ENCODE measurements around the gene PPIA. TPM values are rescaled to one million over a fixed set of nuclear protein-coding genes. Genes with fewer than 3 reads are reported as not detected.
"Not testable (repeated sequence)": the region's sequence is repeated elsewhere in the genome, so short reads cannot be mapped to it uniquely, and the experiment has no call there.

PPIA gene
- total RNA-seq, 1 experiment from 2014 or later = 2,836 TPM

- Histone ChIP-seq H3K4me3 (replicated peaks in 1 of 2; ENCODE audit: low read depth in 1 of 2, low read length in 2 of 2) (no peak overlapping the region), H3K9me3 (ENCODE audit: control insufficient read depth in 1 of 2, insufficient read depth in 1 of 2, low read depth in 1 of 2, low read length in 2 of 2) (peaks cover 0 to 5% of the 10 kb centered on the region in 2 experiments; a peak in 1 of 4 replicates), H3K9ac (ENCODE audit: low read length) (no peak overlapping the region), H3K27me3 (ENCODE audit: insufficient read depth, low read length) (no peaks in the 10 kb centered on the region), H2AFZ (ENCODE audit: low read depth, low read length, poor library complexity, severe bottlenecking) (no peak overlapping the region), H3K36me3 (ENCODE audit: control insufficient read depth in 1 of 2, insufficient read depth in 2 of 2, low read length in 2 of 2) (no peaks in the 10 kb centered on the region), H3K27ac (ENCODE audit: low read depth, low read length) (no peak overlapping the region), H3K4me2 (ENCODE audit: low read length) (no peak overlapping the region), H3K4me1 (ENCODE audit: control insufficient read depth in 1 of 2, insufficient read depth in 2 of 2, low read length in 2 of 2) (no peaks in the 10 kb centered on the region), H3K79me2 (ENCODE audit: insufficient read depth, low read length) (no peaks in the 10 kb centered on the region), H3K9me2 (ENCODE audit: insufficient read depth) (no peaks in the 10 kb centered on the region), H4K20me1 (ENCODE audit: insufficient read depth) (no peaks in the 10 kb centered on the region)
- no peak for DNase-seq (ENCODE audit: low read depth, low spot score)
- intact Hi-C loops (cut with micrococcal nuclease) = no loop called here
- ChIA-PET CTCF (no interaction called here), POLR2A (no interaction called here), RAD21 (ENCODE audit: low non-redundant PET in 1 of 2, low total read pairs in 2 of 2, uncharacterized antibody in 2 of 2, unreplicated experiment in 2 of 2) (no interaction called here)
- TF ChIP-seq ELF1 (IDR thresholded peaks at IDR 0.05; ENCODE audit: borderline replicate concordance, low read depth) = no peak
- TF ChIP-seq RAD21 (IDR thresholded peaks at IDR 0.05; ENCODE audit: low read depth) = no peak
- TF ChIP-seq EZH2phosphoT487 (IDR thresholded peaks at IDR 0.05; ENCODE audit: borderline replicate concordance) = no peak
- no peak for TF ChIP-seq SP1 (IDR thresholded peaks at IDR 0.05; ENCODE audit: low read depth)
- no peak for TF ChIP-seq POLR2AphosphoS5 (IDR thresholded peaks at IDR 0.05; ENCODE audit: low read depth, low read length)
- TF ChIP-seq JUND (IDR thresholded peaks at IDR 0.05) = no peak
- TF ChIP-seq CBX3 (IDR thresholded peaks at IDR 0.05; ENCODE audit: low read depth) = no peak
- TF ChIP-seq YY1 (IDR thresholded peaks at IDR 0.05; ENCODE audit: extremely low read depth, insufficient replicate concordance, low read depth, low read length) = no peak
- TF ChIP-seq MAX (IDR thresholded peaks at IDR 0.05) = no peak
- TF ChIP-seq EGR1 (IDR thresholded peaks at IDR 0.05; ENCODE audit: low read depth) = no peak
- TF ChIP-seq CEBPB (IDR thresholded peaks at IDR 0.05; ENCODE audit: low read depth) = no peak
- no peak for TF ChIP-seq FOSL1 (IDR thresholded peaks at IDR 0.05; ENCODE audit: low read depth)
- no TSS peak for BruUV-seq (replicated peaks)
- ATAC-seq = no peak
Observed at GRCh38 chr7:44784364-44784763, 12.1 kb upstream of the PPIA start.

DNA sequence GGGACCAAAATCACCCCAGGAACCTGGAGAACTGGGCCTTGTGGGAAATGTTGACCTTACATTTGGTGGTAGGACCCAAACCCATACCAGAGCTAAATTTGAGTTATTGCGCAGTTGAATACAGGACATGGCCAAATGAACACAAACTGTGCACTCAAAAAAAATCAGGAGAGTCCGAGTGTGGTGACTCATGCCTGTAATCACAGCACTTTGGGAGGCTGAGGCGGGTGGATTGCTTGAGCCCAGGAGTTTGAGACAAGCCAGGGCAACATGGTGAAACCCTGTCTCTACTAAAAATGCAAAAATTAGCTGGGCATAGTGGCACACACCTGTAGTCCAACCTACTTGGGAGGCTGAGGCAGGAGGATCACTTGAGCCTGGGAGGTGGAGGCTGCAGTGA lies 11.3 kb upstream of the PPIA start:
- H3K9me2 ChIP-seq (ENCODE audit: insufficient read depth); DNase-seq (ENCODE audit: low read depth, low spot score); POLR2A ChIA-PET; H3K27me3 ChIP-seq (ENCODE audit: insufficient read depth, low read length); H3K4me1 ChIP-seq (ENCODE audit: control insufficient read depth in 1 of 2, insufficient read depth in 2 of 2, low read length in 2 of 2); H3K27ac ChIP-seq (ENCODE audit: low read depth, low read length); H3K9ac ChIP-seq (ENCODE audit: low read length); RAD21 ChIA-PET (ENCODE audit: low non-redundant PET in 1 of 2, low total read pairs in 2 of 2, uncharacterized antibody in 2 of 2, unreplicated experiment in 2 of 2); H3K79me2 ChIP-seq (ENCODE audit: insufficient read depth, low read length); intact Hi-C loops (cut with micrococcal nuclease); H3K9me3 ChIP-seq (ENCODE audit: control insufficient read depth in 1 of 2, insufficient read depth in 1 of 2, low read depth in 1 of 2, low read length in 2 of 2); H4K20me1 ChIP-seq (ENCODE audit: insufficient read depth); ATAC-seq; H3K36me3 ChIP-seq (ENCODE audit: control insufficient read depth in 1 of 2, insufficient read depth in 2 of 2, low read length in 2 of 2); H2AFZ ChIP-seq (ENCODE audit: low read depth, low read length, poor library complexity, severe bottlenecking); H3K4me3 ChIP-seq (replicated peaks in 1 of 2; ENCODE audit: low read depth in 1 of 2, low read length in 2 of 2); BruUV-seq (replicated peaks); CTCF ChIA-PET; H3K4me2 ChIP-seq (ENCODE audit: low read length): not testable (repeated sequence)

Data from HCT116 (cell line).